ENCODE results near the gene NOL3. TPM values are rescaled to one million over a fixed set of nuclear protein-coding genes. Genes with fewer than 3 reads are reported as not detected.

The NOL3 gene
- total RNA-seq, 1 experiment from 2014 or later: 22.8 TPM

GRCh38 chr16:67188323-67188722 lies 18.0 kb downstream of the NOL3 start:
- DNase-seq (ENCODE audit: low read depth): no peak

GRCh38 chr16:67188798-67189197 lies 18.5 kb downstream of the NOL3 start:
- no peak for DNase-seq (ENCODE audit: low read depth)

GRCh38 chr16:67190041-67190440 lies 19.7 kb downstream of the NOL3 start, which contains the start of gene EXOC3L1:
Gene EXOC3L1 (minus strand): TSS chr16:67190136. CDS start chr16:67189676, 460 bp downstream.
- no peak for DNase-seq (ENCODE audit: low read depth)

- DNase-seq (ENCODE audit: low read depth): no peak
These were observed 20.4 kb downstream of the NOL3 start for GRCh38 chr16:67190448-67191399.

GRCh38 chr16:67191411-67191994 lies 21.2 kb downstream of the NOL3 start:
- DNase-seq (ENCODE audit: low read depth): no peak

GRCh38 chr16:67191995-67192681 lies 21.8 kb downstream of the NOL3 start, which contains the start of gene E2F4:
Gene E2F4 (plus strand): TSS chr16:67192155. CDS start chr16:67192228, 73 bp downstream.
- peak; percentile 82 for DNase-seq (ENCODE audit: low read depth)

- no peak for DNase-seq (ENCODE audit: low read depth)
These were observed 22.5 kb downstream of the NOL3 start for GRCh38 chr16:67192781-67193361.

GRCh38 chr16:67193536-67193935 lies 23.2 kb downstream of the NOL3 start:
- DNase-seq (ENCODE audit: low read depth): no peak

GRCh38 chr16:67194260-67194659 lies 23.9 kb downstream of the NOL3 start:
- DNase-seq (ENCODE audit: low read depth): no peak

GRCh38 chr16:67195676-67196075 lies 25.3 kb downstream of the NOL3 start:
- no peak for DNase-seq (ENCODE audit: low read depth)

- no peak for DNase-seq (ENCODE audit: low read depth)
These were observed 26.5 kb downstream of the NOL3 start for GRCh38 chr16:67196881-67197280.

- no peak for DNase-seq (ENCODE audit: low read depth)
These were observed 27.4 kb downstream of the NOL3 start for GRCh38 chr16:67197704-67198103.

GRCh38 chr16:67198238-67198734 lies 27.9 kb downstream of the NOL3 start:
- DNase-seq (ENCODE audit: low read depth): no peak

GRCh38 chr16:67199011-67199807 lies 28.9 kb downstream of the NOL3 start, which contains the start of gene ELMO3:
Gene ELMO3 (plus strand): TSS chr16:67199131. CDS start chr16:67199327, 196 bp downstream.
- DNase-seq (ENCODE audit: low read depth): no peak

- no peak for DNase-seq (ENCODE audit: low read depth)
These were observed 29.5 kb downstream of the NOL3 start for GRCh38 chr16:67199808-67200198.

GRCh38 chr16:67200491-67200890 lies 30.2 kb downstream of the NOL3 start:
- DNase-seq (ENCODE audit: low read depth): no peak

GRCh38 chr16:67201411-67202345 lies 31.3 kb downstream of the NOL3 start:
- no peak for DNase-seq (ENCODE audit: low read depth)

GRCh38 chr16:67202426-67202825 lies 32.1 kb downstream of the NOL3 start:
- no peak for DNase-seq (ENCODE audit: low read depth)

- DNase-seq (ENCODE audit: low read depth): no peak
These were observed 32.7 kb downstream of the NOL3 start for GRCh38 chr16:67202956-67203493.
